ENCODE data around the gene ANKDD1A.

- TF ChIP-seq CTCF (IDR thresholded peaks at IDR 0.05) (no peak), POLR2A (IDR thresholded peaks at IDR 0.05) (no peak)
These were observed 67.6 kb downstream of the ANKDD1A start for GRCh38 chr15:64979252-64979710.
